Measurements from ENCODE around the gene FKBP2.

GRCh38 chr11:64248578-64248977, 7.7 kb downstream of the FKBP2 start:
- TF ChIP-seq, protein P1, sequence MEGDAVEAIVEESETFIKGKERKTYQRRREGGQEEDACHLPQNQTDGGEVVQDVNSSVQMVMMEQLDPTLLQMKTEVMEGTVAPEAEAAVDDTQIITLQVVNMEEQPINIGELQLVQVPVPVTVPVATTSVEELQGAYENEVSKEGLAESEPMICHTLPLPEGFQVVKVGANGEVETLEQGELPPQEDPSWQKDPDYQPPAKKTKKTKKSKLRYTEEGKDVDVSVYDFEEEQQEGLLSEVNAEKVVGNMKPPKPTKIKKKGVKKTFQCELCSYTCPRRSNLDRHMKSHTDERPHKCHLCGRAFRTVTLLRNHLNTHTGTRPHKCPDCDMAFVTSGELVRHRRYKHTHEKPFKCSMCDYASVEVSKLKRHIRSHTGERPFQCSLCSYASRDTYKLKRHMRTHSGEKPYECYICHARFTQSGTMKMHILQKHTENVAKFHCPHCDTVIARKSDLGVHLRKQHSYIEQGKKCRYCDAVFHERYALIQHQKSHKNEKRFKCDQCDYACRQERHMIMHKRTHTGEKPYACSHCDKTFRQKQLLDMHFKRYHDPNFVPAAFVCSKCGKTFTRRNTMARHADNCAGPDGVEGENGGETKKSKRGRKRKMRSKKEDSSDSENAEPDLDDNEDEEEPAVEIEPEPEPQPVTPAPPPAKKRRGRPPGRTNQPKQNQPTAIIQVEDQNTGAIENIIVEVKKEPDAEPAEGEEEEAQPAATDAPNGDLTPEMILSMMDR (IDR thresholded peaks at IDR 0.05), result no peak
- no peak for TF ChIP-seq POLR2A (IDR thresholded peaks at IDR 0.05)
